Natural killer cell treated with Interleukin-12 subunit alpha and Interleukin-12 subunit beta and Interleukin-15 and Interleukin-18, amount 100 ng/mL, for 72 hours (primary cell): ENCODE data around the gene TMEM106C. TPM values are rescaled to one million over a fixed set of nuclear protein-coding genes. Genes with fewer than 3 reads are reported as not detected.
"Not testable (repeated sequence)": the region's sequence is repeated elsewhere in the genome, so short reads cannot be mapped to it uniquely, and the experiment has no call there.

Source experiments
- ATAC-seq, 2 donors: fragments of 150-1000 bp; cut with Tn5 transposase in 1 of 2; sonication (Bioruptor Pico), chemical (Tn5 transposase) in 1 of 2; 2 replicates each; pipeline ENCODE4 v1.10.0; 2021
- DNase-seq: peaks from one replicate; pipeline ENCODE4 v3.0.0; 2022; ENCODE audit warnings: low spot score
- H3K27ac Mint-ChIP-seq, 2 donors: 1 replicate in 1 of 2; 2 replicates in 1 of 2; pipeline ENCODE4 v1.8.0; 2022; ENCODE audit warnings: mixed read lengths in 2 of 2, mild to moderate bottlenecking in 1 of 2, moderate library complexity in 1 of 2
- H3K27me3 Mint-ChIP-seq, 2 donors: 1 replicate in 1 of 2; 2 replicates in 1 of 2; pipeline ENCODE4 v1.8.0; 2022; ENCODE audit warnings: mixed read lengths in 2 of 2
- H3K36me3 Mint-ChIP-seq: one replicate; pipeline ENCODE4 v1.8.0; 2022; ENCODE audit warnings: mixed read lengths
- H3K4me1 Mint-ChIP-seq, 2 donors: 1 replicate in 1 of 2; 2 replicates in 1 of 2; pipeline ENCODE4 v1.8.0; 2022; ENCODE audit warnings: low read depth in 2 of 2, mixed read lengths in 2 of 2, mild to moderate bottlenecking in 1 of 2
- H3K4me3 Mint-ChIP-seq: one replicate; pipeline ENCODE4 v1.8.0; 2022; ENCODE audit warnings: mixed read lengths
- H3K9me3 Mint-ChIP-seq: 2 replicates; pipeline ENCODE4 v1.8.0; 2022; ENCODE audit warnings: mixed read lengths
- total RNA-seq, 2 donors: library from RNA; stranded (reverse); gene quantifications; one replicate each; pipeline ENCODE4 v1.2.3, GENCODE V29; 2022

Gene TMEM106C
- total RNA-seq, 2 donors from 2014 or later, result 75.6 to 84.2 TPM

DNA sequence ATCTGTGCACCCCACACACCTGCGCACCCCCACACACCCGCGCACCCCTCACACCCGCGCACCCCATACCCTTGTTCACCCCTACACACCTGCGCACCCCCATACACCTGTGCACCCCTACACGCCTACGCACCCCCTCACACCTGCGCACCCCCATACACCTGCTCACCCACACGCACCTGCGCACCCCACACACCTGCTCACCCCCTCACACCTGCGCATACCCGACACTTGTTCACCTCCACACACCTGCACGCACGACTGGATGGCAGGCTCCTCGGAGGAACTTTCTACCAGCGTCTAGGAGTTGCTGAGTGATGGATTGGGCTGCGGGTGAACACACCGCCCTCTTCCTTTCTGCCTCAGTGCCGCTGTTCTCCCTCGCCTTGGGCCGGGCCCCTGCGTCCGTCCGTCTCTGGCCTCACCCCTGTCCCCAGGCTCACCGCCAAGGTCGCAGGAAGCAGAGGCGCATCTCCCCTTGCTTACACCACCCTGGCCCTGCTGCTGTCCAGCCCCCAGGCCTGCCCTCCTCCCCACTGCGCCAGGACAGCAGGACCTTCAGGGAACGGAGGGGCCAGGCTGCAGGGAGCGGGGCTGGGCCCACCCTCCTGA lies 20.7 kb upstream of the TMEM106C start:
- Mint-ChIP-seq H3K4me1 (peaks cover 16 to 21% of the 10 kb centered on the region in 2 donors), H3K4me3 (no peak overlapping the region), H3K36me3 (no peaks in the 10 kb centered on the region), H3K9me3 (no peaks in the 10 kb centered on the region), H3K27me3 (peaks cover 26 to 32% of the 10 kb centered on the region in 2 donors), H3K27ac (no peak overlapping the region)
- ATAC-seq (no peak), DNase-seq (no peak)

DNA sequence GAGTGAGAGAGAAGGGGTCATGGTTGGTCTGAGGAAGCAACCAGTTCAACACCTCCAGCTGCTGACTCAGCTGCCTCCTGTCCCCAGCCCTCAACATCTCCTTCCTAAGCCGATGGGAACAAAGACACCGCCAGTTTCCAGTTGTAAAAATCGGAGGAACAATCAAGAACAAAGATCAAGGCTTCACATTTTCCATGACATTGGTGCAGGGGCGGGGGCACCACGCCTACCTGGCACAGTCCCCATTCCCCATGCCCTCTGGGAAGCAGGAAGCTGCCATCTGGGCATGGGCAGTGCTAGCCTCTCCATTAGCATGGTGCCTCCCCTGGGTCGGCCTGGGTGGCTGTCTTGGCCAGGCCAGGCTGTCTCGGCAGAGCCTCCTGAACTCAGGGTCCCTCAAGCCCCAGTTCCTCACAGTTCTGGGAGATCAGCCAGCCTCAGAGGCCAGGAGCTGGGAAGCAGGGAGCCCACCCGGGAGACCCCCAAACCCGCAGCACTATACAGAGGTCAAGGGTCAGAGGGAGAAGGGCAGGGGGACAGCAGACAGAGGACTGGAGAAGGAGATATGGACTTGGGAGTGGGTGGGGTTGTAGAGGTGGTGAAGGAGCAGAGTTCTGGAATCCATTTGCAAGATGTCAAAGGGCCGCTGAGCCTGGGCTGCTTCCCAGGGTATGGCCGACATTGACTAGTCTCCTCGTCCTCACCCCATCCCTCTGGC lies 19.6 kb upstream of the TMEM106C start:
- Mint-ChIP-seq H3K4me1 (peaks cover 16 to 21% of the 10 kb centered on the region in 2 donors), H3K4me3 (no peak overlapping the region)
- ATAC-seq, result no peak

DNA sequence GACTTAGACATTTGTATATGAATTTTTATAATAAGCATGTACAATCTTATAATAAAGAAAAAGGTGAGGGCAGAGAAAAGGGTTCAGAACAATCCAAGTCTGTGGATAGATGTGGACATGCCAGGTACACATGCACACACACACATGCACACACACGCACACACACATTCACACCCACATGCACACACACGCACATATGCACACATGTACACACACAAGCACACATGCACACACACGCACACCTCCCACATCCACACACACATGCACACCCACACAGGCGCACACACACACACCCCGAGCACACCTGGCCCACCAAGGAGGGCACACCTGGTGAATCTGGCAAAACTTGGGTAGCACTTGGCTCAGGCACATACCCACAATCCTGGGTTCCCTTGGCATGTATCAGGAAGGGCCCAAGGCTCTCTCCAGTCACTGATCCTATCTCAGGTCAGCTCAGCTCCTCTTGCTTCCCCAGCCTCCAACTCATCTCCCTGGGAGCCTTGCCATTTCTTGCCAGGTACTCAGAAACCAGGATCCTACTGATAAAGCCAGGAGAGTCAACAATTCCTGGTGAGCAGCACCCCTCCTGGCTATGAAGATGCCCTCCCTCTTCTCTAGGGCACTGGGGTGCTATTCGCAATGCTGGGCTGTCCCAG lies 18.6 kb upstream of the TMEM106C start:
- DNase-seq (no peak), ATAC-seq (no peak)
- Mint-ChIP-seq H3K36me3 (no peaks in the 10 kb centered on the region), H3K27ac (no peak overlapping the region), H3K9me3 (no peaks in the 10 kb centered on the region), H3K4me3 (no peak overlapping the region), H3K27me3 (peaks cover 23 to 29% of the 10 kb centered on the region in 2 donors), H3K4me1 (peaks cover 16 to 19% of the 10 kb centered on the region in 2 donors)

More for the DNA sequence above, 19.6 kb upstream of the TMEM106C start:
- no peak for DNase-seq
- Mint-ChIP-seq H3K27me3 (peaks cover 26 to 32% of the 10 kb centered on the region in 2 donors), H3K27ac (no peak overlapping the region), H3K9me3 (no peaks in the 10 kb centered on the region), H3K36me3 (no peaks in the 10 kb centered on the region)

DNA sequence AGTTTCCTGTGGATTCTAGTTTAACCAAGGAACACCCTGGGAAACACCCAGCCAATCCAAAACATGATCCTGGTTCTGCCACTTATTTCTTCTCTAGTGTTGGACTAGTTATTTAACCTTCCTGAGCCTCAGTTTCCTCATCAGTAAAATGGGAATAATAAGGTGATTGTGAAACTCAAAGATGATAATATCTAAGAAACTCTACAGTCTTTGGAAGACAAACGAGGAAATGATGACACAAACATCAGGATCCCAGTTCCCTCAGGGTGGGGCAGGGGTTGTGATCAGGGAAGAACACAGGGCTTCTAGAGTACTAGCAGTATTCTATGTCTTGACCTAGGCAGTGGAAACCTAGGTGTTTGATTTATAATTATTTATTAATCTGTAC lies 18.1 kb upstream of the TMEM106C start:
- no peak for DNase-seq
- Mint-ChIP-seq H3K4me3 (no peak overlapping the region), H3K27ac (no peak overlapping the region), H3K36me3 (no peaks in the 10 kb centered on the region), H3K9me3 (no peaks in the 10 kb centered on the region), H3K4me1 (peaks cover 12 to 14% of the 10 kb centered on the region in 2 donors), H3K27me3 (peaks cover 18 to 25% of the 10 kb centered on the region in 2 donors)
- no peak for ATAC-seq

DNA sequence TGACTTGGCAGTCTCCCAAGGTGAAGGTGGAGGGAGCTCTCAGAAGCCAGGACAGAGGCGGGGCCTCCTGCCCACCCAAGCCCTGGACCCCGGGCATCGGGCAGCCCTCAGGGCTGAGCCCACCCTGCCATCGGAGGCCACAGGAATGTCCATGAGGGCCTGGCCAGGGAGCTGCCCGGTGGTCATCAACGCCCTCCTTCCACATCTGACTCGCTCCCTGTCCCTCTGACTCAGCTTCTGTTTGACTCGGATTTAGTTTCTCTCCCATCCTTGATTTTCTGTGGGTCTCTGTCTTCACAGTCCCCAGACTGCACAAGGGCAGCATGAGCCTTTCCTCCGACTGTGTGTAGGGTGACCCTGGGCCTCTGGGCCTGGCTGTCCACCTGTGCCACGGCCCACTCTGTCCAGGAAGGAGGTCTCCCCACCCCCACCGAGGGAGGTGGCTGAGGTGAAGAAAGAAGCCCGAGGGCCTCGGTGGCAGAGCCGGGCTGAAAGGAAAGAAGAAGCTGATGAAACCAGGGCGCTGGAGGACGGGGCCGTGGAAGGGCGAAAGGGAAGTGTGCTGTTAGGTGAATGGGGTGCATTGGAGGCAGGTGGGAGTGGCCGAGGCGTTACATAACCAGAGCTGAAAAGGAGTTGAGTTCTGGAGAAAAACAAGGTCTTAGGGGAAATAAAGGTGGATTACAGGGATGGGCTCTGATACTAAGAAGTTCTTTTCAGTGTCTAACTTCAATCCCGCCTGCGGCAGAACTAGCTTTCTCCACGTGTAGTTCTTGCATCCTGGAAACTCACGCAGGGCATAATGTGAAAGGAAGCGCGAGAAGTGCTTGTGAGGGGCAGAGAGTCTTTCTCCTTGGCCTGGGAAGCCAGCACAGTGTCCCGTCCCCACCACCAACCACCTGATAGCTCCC lies 16.7 kb upstream of the TMEM106C start:
- no peak for ATAC-seq
- H3K4me3 Mint-ChIP-seq, result no peak overlapping the region
- H3K27me3 Mint-ChIP-seq, result peaks cover 8 to 19% of the 10 kb centered on the region in 2 donors
- H3K4me1 Mint-ChIP-seq, result peaks cover under 1% of the 10 kb centered on the region in 2 donors
- DNase-seq, result no peak
- H3K27ac Mint-ChIP-seq, result no peak overlapping the region
- no peaks in the 10 kb centered on the region for H3K36me3 Mint-ChIP-seq
- H3K9me3 Mint-ChIP-seq, result no peaks in the 10 kb centered on the region

DNA sequence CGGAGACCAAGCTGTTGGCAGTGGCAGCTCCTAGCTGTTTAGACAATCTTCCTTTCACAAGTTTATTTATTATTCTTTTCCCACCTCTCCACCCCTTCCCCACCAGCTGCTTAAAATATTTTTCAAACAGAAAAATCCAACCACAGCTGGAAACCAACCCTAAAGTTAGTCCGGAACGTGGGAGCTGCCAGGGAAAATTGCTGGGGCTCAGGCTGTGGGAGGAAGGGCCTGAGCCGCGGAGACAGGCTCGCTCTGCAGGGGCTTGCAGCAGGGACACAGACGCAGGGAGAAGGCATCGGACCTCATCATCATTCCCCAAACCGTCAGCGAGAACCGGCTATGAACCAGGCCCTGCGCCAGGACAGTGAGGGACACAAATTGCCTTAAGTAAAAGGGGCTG lies 16.1 kb upstream of the TMEM106C start:
- H3K36me3 Mint-ChIP-seq, result no peaks in the 10 kb centered on the region
- H3K4me3 Mint-ChIP-seq, result no peak overlapping the region
- H3K9me3 Mint-ChIP-seq, result no peaks in the 10 kb centered on the region
- ATAC-seq (no peak), DNase-seq (no peak)
- no peaks in the 10 kb centered on the region for H3K4me1 Mint-ChIP-seq
- peaks cover 6 to 20% of the 10 kb centered on the region in 2 donors for H3K27me3 Mint-ChIP-seq
- no peak overlapping the region for H3K27ac Mint-ChIP-seq

DNA sequence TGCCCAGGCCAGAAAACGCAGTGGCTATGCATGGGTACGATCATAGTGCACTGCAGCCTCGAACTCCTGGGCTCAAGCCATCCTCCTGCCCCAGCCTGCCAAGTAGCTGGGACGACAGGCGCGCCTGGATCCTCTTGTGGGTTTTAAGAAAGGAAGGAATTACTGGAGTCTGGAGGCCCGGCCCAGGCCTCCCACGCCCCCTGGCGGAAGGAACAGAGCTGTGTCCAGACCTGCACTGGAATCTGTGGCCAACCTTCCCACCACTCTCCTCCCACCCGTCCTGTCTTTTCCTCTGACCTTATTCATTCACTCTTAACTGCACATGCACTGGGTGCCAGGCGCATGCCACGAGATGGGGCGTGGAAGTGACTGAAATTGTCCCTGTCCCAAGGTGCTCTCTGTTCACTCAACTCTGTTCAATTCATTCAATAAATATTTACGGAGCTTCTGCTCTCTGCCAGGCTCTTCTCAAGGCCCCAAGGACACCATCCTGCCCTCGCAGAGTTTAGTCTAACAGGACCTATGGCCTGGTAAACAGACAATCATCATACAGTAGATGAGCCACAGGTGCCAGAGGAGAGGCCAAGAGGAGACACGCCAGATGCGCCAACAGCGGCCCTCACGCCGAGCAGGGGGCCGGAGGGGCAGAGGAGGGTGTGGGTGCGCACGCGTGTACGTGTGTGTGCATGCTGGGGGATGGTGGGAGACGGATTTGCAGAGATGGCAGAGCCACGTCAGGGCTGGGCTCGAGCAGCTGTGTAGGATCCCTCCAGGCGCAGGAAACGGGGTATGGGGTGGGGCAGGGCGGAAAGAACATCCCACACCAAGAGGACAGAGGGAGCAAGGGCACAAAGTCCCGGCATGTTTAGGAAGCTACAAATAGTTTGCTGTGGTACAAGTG lies 13.7 kb upstream of the TMEM106C start:
- H3K4me3 Mint-ChIP-seq, result no peak overlapping the region
- no peaks in the 10 kb centered on the region for H3K4me1 Mint-ChIP-seq
- H3K27me3 Mint-ChIP-seq, result peaks cover 13 to 22% of the 10 kb centered on the region in 2 donors
- no peak overlapping the region for H3K27ac Mint-ChIP-seq
- peak; percentile 59 to 69 for ATAC-seq
- no peak for DNase-seq
- no peaks in the 10 kb centered on the region for H3K9me3 Mint-ChIP-seq
- H3K36me3 Mint-ChIP-seq, result no peaks in the 10 kb centered on the region

DNA sequence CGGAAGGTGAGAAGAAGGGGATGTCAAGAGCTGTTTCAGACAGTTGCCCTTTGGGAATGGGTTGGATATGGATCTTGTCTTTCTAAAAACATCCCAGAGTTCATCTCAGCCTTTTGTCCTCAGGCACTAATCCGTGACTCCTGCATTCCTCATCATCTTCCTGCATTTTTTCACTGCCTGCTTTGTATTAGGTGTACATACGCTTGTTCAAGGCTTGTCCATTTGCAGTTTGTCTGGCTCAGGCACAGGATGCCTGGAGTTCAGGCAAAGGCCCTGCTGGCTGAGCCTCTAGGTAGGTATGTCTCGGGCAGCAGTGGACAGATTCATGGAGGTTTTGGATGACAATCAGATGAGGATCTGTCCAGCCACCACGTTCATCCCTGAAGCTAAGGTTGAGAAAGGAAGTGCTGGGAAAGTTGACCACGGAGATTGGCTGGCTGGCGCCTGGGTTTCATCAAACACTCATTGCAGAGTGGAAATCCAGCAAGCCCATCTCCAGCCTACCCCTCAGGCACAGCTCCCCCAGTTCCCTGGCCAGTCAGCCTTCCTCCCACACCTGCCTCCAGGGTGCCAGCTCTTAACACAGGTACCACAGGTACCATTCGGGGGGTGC lies 12.4 kb upstream of the TMEM106C start:
- no peaks in the 10 kb centered on the region for H3K4me1 Mint-ChIP-seq
- ATAC-seq, result no peak
- H3K27me3 Mint-ChIP-seq, result peaks cover 13 to 18% of the 10 kb centered on the region in 2 donors
- no peak for DNase-seq
- no peak overlapping the region for H3K27ac Mint-ChIP-seq
- H3K9me3 Mint-ChIP-seq, result no peaks in the 10 kb centered on the region
- H3K4me3 Mint-ChIP-seq, result no peak overlapping the region
- no peaks in the 10 kb centered on the region for H3K36me3 Mint-ChIP-seq

DNA sequence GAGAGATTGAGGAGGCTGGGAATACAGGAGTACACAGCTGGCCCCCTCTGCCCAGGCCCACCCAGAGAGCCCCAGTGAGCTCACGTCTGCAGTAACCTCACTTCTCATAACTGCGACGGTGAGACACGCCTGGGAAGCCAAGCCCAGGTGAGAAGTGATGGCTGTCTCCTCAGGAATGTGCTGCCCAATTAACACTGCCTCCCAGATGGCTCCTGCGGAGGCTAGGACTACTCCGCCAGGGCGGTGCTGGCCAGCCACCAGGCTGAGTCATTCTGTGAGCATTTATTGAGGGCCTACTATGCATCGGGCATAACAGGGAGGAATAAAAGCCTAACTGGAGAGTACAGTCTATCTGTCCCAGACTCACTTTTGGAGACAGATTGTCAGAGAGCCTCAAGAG lies 9.3 kb upstream of the TMEM106C start:
- no peaks in the 10 kb centered on the region for H3K4me1 Mint-ChIP-seq
- ATAC-seq (no peak), DNase-seq (no peak)
- H3K27me3 Mint-ChIP-seq, result peaks cover 7 to 16% of the 10 kb centered on the region in 2 donors
- no peaks in the 10 kb centered on the region for H3K36me3 Mint-ChIP-seq
- no peak overlapping the region for H3K4me3 Mint-ChIP-seq
- H3K9me3 Mint-ChIP-seq, result no peaks in the 10 kb centered on the region
- no peak overlapping the region for H3K27ac Mint-ChIP-seq

DNA sequence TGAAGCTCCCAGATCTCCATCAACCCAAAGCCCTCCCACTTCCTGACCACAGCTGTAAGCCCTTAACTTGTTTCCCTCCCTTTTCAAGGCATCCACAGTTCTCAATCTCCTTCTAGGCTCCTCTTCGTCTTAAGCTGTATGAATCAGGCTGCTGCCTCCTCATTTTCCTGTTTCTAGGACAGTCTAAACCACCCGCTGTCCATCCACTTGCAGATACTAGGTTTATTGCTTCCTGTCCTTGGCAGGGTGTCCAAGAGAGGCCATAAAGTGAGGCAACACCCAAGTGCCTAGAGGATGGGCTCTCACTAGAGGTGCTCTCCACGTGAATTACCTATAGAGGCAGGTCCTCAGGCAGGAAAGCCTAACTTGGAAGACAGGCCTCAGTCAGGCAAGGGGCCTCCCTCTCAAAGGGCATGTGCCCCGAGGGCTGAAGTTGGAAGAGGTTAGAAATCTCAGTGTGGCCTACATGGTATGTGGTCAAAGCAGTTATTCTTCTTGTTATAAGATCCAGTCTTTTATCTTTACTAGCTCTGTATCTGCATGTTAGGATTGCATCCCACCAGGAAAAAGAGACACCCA lies 8.8 kb upstream of the TMEM106C start:
- no peak overlapping the region for H3K27ac Mint-ChIP-seq
- no peak for ATAC-seq
- no peaks in the 10 kb centered on the region for H3K9me3 Mint-ChIP-seq
- DNase-seq, result no peak
- no peak overlapping the region for H3K4me3 Mint-ChIP-seq
- H3K36me3 Mint-ChIP-seq, result no peaks in the 10 kb centered on the region
- H3K27me3 Mint-ChIP-seq, result peaks cover 8 to 19% of the 10 kb centered on the region in 2 donors
- no peaks in the 10 kb centered on the region for H3K4me1 Mint-ChIP-seq

DNA sequence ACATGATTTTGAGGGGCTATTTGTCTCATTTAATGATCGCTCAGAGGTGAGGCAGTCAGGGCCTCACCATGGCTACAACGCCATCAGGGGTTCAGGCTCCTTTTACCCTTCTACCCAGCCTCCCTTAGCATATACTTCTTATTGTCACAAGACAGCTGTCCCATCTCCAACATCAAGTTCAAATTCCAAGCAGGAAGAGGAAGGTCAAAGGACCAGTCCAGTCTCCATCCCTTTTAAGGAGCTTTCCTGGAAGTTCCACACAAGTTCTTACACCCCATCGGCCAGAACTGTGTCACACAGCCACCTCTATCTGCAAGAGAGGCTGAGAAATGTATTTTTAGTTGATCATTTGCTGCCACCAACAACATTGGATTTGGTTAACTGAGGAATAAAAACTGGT lies 8.3 kb upstream of the TMEM106C start:
- DNase-seq, result no peak
- Mint-ChIP-seq H3K4me3 (no peak overlapping the region), H3K27me3 (peaks cover 13 to 22% of the 10 kb centered on the region in 2 donors), H3K9me3 (no peaks in the 10 kb centered on the region), H3K36me3 (no peaks in the 10 kb centered on the region), H3K27ac (no peak overlapping the region), H3K4me1 (no peaks in the 10 kb centered on the region)
- no peak for ATAC-seq

DNA sequence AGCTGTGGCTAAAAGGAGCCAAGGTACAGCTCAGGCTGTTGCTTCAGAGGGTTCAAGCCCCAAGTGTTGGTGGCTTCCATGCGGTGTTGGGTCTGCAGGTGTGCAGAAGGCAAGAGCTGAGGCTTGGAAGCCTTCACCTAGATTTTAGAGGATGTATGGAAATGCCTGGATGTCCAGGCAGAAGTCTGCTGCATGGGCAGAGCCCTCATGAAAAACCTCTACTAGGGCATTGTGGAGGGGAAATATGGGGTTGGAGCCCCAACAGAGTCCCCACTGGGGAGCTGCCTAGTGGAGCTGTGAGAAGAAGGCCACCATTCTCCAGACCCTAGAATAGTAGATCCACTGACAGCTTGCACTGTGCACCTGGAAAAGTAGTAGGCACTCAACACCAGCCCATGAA lies 5.7 kb upstream of the TMEM106C start:
- not testable (repeated sequence) for H3K9me3 Mint-ChIP-seq, DNase-seq, H3K4me3 Mint-ChIP-seq, H3K36me3 Mint-ChIP-seq, H3K27ac Mint-ChIP-seq, H3K4me1 Mint-ChIP-seq, ATAC-seq
- H3K27me3 Mint-ChIP-seq, result peaks cover 17 to 23% of the 10 kb centered on the region in 2 donors
